Stimulated activated effector memory CD8-positive, alpha-beta T cell treated with anti-CD3 and anti-CD28 coated beads, Interleukin-12 subunit alpha, Interleukin-12 subunit beta, amount 100 ng/mL, for 72 hours (primary cell): Measurements from ENCODE around the gene HSFX4.
A peak's percentile ranks its signal among the peaks of the same experiment; 100 is the strongest.
"Not testable (repeated sequence)": the region's sequence is repeated elsewhere in the genome, so short reads cannot be mapped to it uniquely, and the experiment has no call there.

Experiments
- ATAC-seq: fragments of 150-1000 bp; cut with Tn5 transposase; 2 replicates; pipeline ENCODE4 v1.10.0; 2021
- DNase-seq, 2 donors: peaks; one replicate each; pipeline ENCODE4 v3.0.0; 2021 to 2022; ENCODE audit warnings: low spot score in 2 of 2
- H3K27ac Mint-ChIP-seq: one replicate; pipeline ENCODE4 v1.8.0; 2022; ENCODE audit warnings: mild to moderate bottlenecking, mixed read lengths
- H3K36me3 Mint-ChIP-seq: one replicate; pipeline ENCODE4 v1.8.0; 2022; ENCODE audit warnings: mild to moderate bottlenecking, mixed read lengths
- H3K4me1 Mint-ChIP-seq: one replicate; pipeline ENCODE4 v1.8.0; 2022; ENCODE audit warnings: mixed read lengths
- H3K4me3 Mint-ChIP-seq: one replicate; pipeline ENCODE4 v1.8.0; 2022; ENCODE audit warnings: mild to moderate bottlenecking, mixed read lengths
- H3K9me3 Mint-ChIP-seq: one replicate; pipeline ENCODE4 v1.8.0; 2022; ENCODE audit warnings: mixed read lengths

The HSFX4 gene

DNA sequence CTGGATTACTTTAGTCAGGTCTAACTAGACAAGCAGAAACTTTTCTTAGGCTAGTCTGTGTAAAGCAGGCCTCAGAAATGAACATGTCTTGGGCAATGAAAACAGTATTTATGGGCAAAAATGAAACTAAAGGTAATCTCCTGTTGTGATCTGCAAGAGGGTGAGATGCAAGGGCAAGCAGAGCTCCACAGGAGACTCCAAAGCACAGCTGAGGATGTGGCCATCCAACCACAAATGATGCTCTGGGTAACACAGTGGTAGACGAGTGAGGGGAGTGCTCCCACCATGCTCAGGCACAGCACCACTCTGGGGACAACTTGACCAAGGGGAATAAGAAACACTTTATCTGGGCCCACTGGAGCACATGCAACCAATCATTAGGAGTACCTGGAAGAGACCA, 738 bp upstream of the HSFX4 start:
- H3K9me3 Mint-ChIP-seq, H3K4me3 Mint-ChIP-seq, H3K27ac Mint-ChIP-seq, DNase-seq, H3K4me1 Mint-ChIP-seq, ATAC-seq: not testable (repeated sequence)
- H3K36me3 Mint-ChIP-seq: peaks cover 14% of the 10 kb centered on the region

GRCh38 chrX:149931355-149931754, 2.0 kb downstream of the HSFX4 start:
- not testable (repeated sequence) for ATAC-seq, H3K27ac Mint-ChIP-seq, H3K4me1 Mint-ChIP-seq

GRCh38 chrX:149932150-149932549, 2.8 kb downstream of the HSFX4 start:
- not testable (repeated sequence) for H3K27ac Mint-ChIP-seq, DNase-seq, ATAC-seq, H3K4me1 Mint-ChIP-seq, H3K9me3 Mint-ChIP-seq, H3K4me3 Mint-ChIP-seq
- peaks cover 29% of the 10 kb centered on the region for H3K36me3 Mint-ChIP-seq

More at GRCh38 chrX:149931355-149931754, 2.0 kb downstream of the HSFX4 start:
- DNase-seq, H3K9me3 Mint-ChIP-seq, H3K4me3 Mint-ChIP-seq: not testable (repeated sequence)
- H3K36me3 Mint-ChIP-seq: peaks cover 27% of the 10 kb centered on the region

- DNase-seq, ATAC-seq, H3K4me3 Mint-ChIP-seq, H3K4me1 Mint-ChIP-seq, H3K9me3 Mint-ChIP-seq, H3K27ac Mint-ChIP-seq: not testable (repeated sequence)
- H3K36me3 Mint-ChIP-seq: peaks cover 34% of the 10 kb centered on the region
Measured at GRCh38 chrX:149932970-149933369, 3.6 kb downstream of the HSFX4 start.

DNA sequence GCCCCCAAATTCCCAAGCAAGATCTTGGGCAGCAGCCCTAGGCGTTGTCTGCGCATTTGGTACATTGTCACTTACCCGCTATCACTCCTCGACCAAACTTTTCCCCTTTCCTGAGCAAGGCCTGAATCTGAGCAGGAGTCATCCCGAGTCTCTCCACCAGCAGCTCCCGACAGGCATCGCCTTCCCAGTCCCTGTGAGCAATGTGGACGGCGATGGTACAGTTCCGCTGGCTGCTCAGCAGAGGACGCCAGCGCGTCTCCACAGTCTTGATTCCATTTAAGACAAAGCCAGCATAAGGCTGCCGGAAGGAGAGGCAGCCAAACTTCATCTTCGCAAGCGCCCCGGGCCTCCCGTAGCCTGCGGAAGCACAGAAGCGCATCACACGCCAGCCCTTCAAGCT, 4.2 kb downstream of the HSFX4 start:
- not testable (repeated sequence) for H3K4me1 Mint-ChIP-seq, H3K9me3 Mint-ChIP-seq, H3K27ac Mint-ChIP-seq, DNase-seq, ATAC-seq, H3K4me3 Mint-ChIP-seq
- H3K36me3 Mint-ChIP-seq: peaks cover 34% of the 10 kb centered on the region

- Mint-ChIP-seq H3K27ac (peak overlapping the region; percentile 93), H3K4me3 (peak overlapping the region; percentile 85), H3K36me3 (peaks cover 24% of the 10 kb centered on the region)
- ATAC-seq, H3K9me3 Mint-ChIP-seq, DNase-seq, H3K4me1 Mint-ChIP-seq: not testable (repeated sequence)
Measured at GRCh38 chrX:149937328-149937727, 8.0 kb downstream of the HSFX4 start.

GRCh38 chrX:149937871-149938426, 8.6 kb downstream of the HSFX4 start:
- H3K9me3 Mint-ChIP-seq: no peaks in the 10 kb centered on the region
- peak overlapping the region; percentile 93 for H3K27ac Mint-ChIP-seq
- H3K4me1 Mint-ChIP-seq: no peaks in the 10 kb centered on the region
- ATAC-seq (no peak), DNase-seq (no peak)
- H3K4me3 Mint-ChIP-seq: peak overlapping the region; percentile 85
- peaks cover 24% of the 10 kb centered on the region for H3K36me3 Mint-ChIP-seq

DNA sequence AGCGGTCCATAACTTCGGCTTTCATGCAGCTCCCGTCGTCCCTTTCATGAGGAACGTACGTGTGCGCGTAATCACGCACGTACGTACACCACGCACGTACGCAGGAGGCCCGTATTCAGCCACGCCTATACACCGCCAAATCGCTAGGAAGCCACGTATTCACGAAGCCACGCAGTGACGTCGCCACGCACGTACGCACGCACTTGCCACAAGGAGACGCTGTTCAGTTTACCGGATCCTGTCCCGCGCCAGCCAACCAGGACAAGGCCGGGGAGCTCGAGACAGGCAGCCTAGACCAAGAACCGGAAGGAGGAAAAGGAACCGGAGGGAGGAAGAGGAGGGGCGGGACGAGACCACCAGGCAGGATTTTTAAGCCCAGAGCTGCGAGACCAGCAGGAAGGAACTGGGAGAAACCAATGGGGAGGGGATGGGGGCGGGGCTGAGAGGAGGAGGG, 9.1 kb downstream of the HSFX4 start, which contains the start of gene EOLA2:
Gene EOLA2, minus strand, starts transcription at position 65 of the 454 bp plus-strand sequence. CDS start 4,617 bp downstream, outside the sequence.
- peaks cover 25% of the 10 kb centered on the region for H3K36me3 Mint-ChIP-seq
- H3K27ac Mint-ChIP-seq: peak within 1 kb of the TSS; percentile 93
- peak within 1 kb of the TSS; percentile 85 for H3K4me3 Mint-ChIP-seq
- ATAC-seq (peak; percentile 82), DNase-seq (peak; percentile 59 to 90)
- no peaks in the 10 kb centered on the region for H3K4me1 Mint-ChIP-seq
- no peaks in the 10 kb centered on the region for H3K9me3 Mint-ChIP-seq

GRCh38 chrX:149938881-149939654, 9.7 kb downstream of the HSFX4 start:
- Mint-ChIP-seq H3K4me1 (no peaks in the 10 kb centered on the region), H3K9me3 (no peaks in the 10 kb centered on the region), H3K27ac (peak overlapping the region; percentile 93), H3K4me3 (peak overlapping the region; percentile 85), H3K36me3 (peaks cover 25% of the 10 kb centered on the region)
- DNase-seq (peak; percentile 70 to 89), ATAC-seq (no peak)

DNA sequence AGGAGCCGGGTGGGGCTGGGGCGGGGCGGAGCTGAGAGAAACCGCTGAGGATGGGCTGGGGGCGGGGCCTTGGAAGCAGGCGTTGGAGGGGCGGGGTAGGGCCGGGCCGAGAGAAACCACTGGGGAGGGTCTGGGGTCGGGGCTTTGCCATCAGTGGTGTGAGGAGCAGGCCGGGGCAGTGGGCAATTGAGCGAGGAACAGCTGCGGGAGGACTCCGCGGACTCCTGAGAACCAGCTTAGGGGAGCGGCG, 10.2 kb downstream of the HSFX4 start:
- Mint-ChIP-seq H3K4me1 (no peaks in the 10 kb centered on the region), H3K4me3 (peak overlapping the region; percentile 85), H3K36me3 (peaks cover 25% of the 10 kb centered on the region), H3K27ac (peak overlapping the region; percentile 88), H3K9me3 (no peaks in the 10 kb centered on the region)
- DNase-seq (no peak), ATAC-seq (peak; percentile 41)

DNA sequence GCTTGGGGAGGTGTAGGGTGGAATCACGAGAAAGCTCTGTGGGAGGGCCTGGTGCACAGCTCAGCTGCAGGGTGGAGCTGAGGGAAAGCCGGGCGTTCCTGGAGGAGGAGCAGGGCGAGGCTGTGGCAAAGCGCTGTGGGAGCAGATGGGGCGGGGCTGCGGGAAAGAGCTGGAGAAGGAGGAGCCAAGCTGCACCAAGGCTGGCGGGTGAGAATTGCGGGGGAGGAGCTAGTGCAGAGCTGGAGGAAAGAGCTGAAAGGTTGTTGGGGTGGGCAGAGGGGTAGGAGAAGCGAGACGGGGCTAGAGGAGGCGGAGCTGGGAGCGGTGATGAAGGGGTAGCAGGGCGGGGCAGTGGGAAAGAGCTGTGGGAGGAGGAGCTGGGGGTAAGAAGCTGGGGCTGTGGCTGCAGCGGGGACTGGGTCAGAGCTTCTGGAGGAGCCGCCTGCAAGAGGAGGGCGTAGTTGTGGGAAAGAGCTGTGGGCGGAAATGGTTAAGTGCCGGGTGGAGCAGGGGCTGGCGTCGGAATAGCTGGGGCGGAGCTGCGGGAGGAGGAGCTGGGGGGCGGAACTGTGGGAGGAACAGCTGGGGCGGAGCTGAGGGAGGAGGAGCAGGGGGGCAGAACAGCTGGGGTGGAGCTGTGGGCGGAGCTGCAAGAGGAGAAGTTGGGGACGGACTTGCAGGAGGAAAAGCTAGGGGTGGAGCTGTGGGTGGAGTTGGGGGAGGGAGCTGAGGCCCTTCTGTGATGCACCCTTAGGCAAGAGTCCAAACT, 10.7 kb downstream of the HSFX4 start:
- ATAC-seq (peak; percentile 64), DNase-seq (peak; percentile 66 to 94)
- Mint-ChIP-seq H3K4me3 (peak overlapping the region; percentile 85), H3K27ac (peak overlapping the region; percentile 88), H3K4me1 (no peaks in the 10 kb centered on the region), H3K9me3 (no peaks in the 10 kb centered on the region), H3K36me3 (peaks cover 23% of the 10 kb centered on the region)

DNA sequence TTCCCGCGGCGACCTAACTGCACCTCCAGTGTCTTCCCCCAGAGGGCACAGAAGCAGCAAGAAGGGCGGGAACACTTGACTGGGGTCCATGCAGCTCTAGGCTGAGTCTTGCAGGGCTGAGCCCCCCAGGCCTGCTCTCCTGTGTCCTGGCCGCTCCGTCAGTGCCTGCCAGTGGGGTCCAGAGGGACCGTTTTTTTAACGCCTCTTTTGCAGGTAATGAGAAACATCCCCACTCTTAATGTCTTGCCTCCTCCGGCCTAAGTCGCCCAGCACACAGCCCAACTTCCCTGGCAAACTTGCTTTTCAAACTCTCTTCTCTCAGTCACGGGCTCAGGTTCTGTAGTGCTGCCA, 11.3 kb downstream of the HSFX4 start:
- H3K4me1 Mint-ChIP-seq, ATAC-seq, DNase-seq, H3K9me3 Mint-ChIP-seq: not testable (repeated sequence)
- Mint-ChIP-seq H3K4me3 (peak overlapping the region; percentile 85), H3K36me3 (peaks cover 23% of the 10 kb centered on the region), H3K27ac (peak overlapping the region; percentile 88)

DNA sequence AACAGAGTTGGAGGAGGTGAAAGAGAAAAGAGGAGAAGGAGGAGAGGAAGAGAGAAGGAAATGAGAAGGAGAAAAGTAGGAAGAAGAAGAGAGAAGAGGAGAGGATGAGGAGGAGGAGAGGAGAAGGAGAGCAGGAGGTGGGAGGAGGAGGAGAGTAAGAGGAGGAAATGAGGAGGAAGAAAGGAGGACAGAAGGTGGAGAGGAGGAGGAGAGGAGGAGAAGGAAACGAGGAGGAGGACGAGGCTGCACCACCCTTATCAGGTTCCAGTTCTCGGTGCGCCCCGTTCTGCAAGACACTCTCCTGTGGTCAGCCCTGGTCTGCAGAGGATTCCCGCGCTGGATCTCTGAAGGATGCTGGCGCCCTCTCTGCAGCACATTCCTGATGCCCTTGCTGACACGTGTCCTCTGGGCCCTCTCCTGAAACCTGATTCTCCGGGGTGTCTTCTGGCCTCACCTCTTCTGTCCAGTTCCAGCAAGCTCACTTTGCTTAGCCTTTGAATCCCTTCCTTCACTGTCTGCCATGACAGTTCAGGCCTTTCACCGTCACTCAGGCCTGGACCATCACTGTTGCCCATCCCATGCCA, 15.8 kb downstream of the HSFX4 start:
- peaks cover 35% of the 10 kb centered on the region for H3K36me3 Mint-ChIP-seq
- ATAC-seq, H3K4me1 Mint-ChIP-seq, H3K4me3 Mint-ChIP-seq, DNase-seq, H3K9me3 Mint-ChIP-seq: not testable (repeated sequence)
- H3K27ac Mint-ChIP-seq: peak overlapping the region; percentile 75

DNA sequence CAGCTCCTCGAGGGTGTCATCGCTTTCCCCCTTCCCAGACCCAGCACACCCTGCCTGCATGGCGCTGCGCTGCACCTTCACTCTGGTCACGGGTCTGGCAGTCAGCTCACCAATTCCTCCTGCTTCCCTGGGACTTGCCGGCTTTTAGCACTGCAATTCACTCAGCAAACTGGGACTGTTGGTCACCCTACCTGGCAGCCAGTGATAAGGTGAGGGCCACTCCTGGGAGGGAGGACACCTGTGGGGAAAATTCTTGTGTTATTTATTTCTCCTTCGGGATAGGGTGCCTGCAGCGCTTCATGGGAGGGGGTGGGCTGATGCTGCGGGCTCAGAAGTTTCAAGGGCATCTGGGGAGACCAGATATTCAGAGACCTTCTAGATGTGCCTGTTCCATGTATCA, 16.4 kb downstream of the HSFX4 start:
- H3K4me1 Mint-ChIP-seq, ATAC-seq: not testable (repeated sequence)

GRCh38 chrX:149946932-149947331, 17.6 kb downstream of the HSFX4 start:
- H3K4me1 Mint-ChIP-seq, H3K9me3 Mint-ChIP-seq, H3K27ac Mint-ChIP-seq, H3K4me3 Mint-ChIP-seq, DNase-seq, ATAC-seq: not testable (repeated sequence)
- peaks cover 35% of the 10 kb centered on the region for H3K36me3 Mint-ChIP-seq

More for the DNA sequence above, 16.4 kb downstream of the HSFX4 start:
- peaks cover 35% of the 10 kb centered on the region for H3K36me3 Mint-ChIP-seq
- H3K9me3 Mint-ChIP-seq, H3K4me3 Mint-ChIP-seq, DNase-seq, H3K27ac Mint-ChIP-seq: not testable (repeated sequence)
